ENCODE data around the gene ANKRD27.

The ANKRD27 gene

DNA sequence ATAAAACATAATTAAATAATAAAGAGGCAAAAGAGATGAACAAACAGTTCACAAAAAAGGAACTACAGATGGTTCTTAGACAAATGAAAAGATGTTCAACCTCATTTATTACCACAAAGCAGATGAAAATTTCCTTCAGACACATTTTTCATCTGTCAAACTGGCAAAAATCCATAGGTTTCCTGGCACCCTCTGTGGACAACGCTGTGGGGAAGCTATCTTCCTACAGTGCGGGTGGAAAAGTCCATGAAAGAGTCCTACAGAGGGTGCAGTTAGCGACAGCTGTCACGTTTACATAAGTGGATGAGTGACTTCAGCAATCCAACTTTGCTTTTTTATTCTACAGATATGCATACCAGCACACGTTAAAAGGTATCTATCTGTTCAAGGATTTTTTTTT is 124.3 kb downstream of the ANKRD27 start:
- no peak for DNase-seq (ENCODE audit: low read depth in 2 of 2)
